ENCODE data around the gene TMEM8B. TPM values are rescaled to one million over a fixed set of nuclear protein-coding genes. Genes with fewer than 3 reads are reported as not detected.

The TMEM8B gene
- polyA plus RNA-seq, 1 experiment = 5.6 TPM

- Histone ChIP-seq H3K27me3 (ENCODE audit: control insufficient read depth, insufficient read depth, low read length) (peaks cover 4% of the 10 kb centered on the region; the same call in 1 of the 2 replicates), H3K4me3 (ENCODE audit: low read depth, low read length) (no peak overlapping the region), H3K36me3 (ENCODE audit: control insufficient read depth, insufficient read depth, low read length) (no peaks in the 10 kb centered on the region; the same call in 1 of the 2 replicates)
- no peak for DNase-seq (ENCODE audit: low read depth)
- TF ChIP-seq CTCF (IDR thresholded peaks at IDR 0.05; ENCODE audit: insufficient read depth, low read depth, low read length) = no peak
- POLR2A ChIA-PET = no interaction called here
- CTCF ChIA-PET = interaction anchor here (0.6 to 5.3 kb wide), 54 partner anchors 8 to 538 kb away, joined by 3 to 92 read pairs (median 4); partner anchors contain the start of genes CCDC107, CREB3, FAM221B and GBA2
These were observed 39.0 kb upstream of the TMEM8B start for GRCh38 chr9:35790025-35790384.

- no peaks in the 10 kb centered on the region; the same call in 1 of the 2 replicates for H3K36me3 ChIP-seq (ENCODE audit: control insufficient read depth, insufficient read depth, low read length)
- POLR2A ChIA-PET = no interaction called here
- peak; percentile 85 for TF ChIP-seq CTCF (IDR thresholded peaks at IDR 0.05; ENCODE audit: insufficient read depth, low read depth, low read length)
- peaks cover 2% of the 10 kb centered on the region; the same call in 1 of the 2 replicates for H3K27me3 ChIP-seq (ENCODE audit: control insufficient read depth, insufficient read depth, low read length)
- peak overlapping the region; percentile 61 for H3K4me3 ChIP-seq (ENCODE audit: low read depth, low read length)
- peak; percentile 18 for DNase-seq (ENCODE audit: low read depth)
- CTCF ChIA-PET = interaction anchor here (0.6 to 5.3 kb wide), 59 partner anchors 8 to 538 kb away, joined by 3 to 92 read pairs (median 4); partner anchors contain the start of genes CCDC107, CREB3, FAM221B and GBA2
These were observed 38.4 kb upstream of the TMEM8B start for GRCh38 chr9:35790385-35791296.

- DNase-seq (ENCODE audit: low read depth) = no peak
- Histone ChIP-seq H3K36me3 (ENCODE audit: control insufficient read depth, insufficient read depth, low read length) (no peaks in the 10 kb centered on the region; the same call in 1 of the 2 replicates), H3K27me3 (ENCODE audit: control insufficient read depth, insufficient read depth, low read length) (no peaks in the 10 kb centered on the region), H3K4me3 (ENCODE audit: low read depth, low read length) (peak within 1 kb of the TSS; percentile 61)
- TF ChIP-seq CTCF (IDR thresholded peaks at IDR 0.05; ENCODE audit: insufficient read depth, low read depth, low read length) = no peak
- POLR2A ChIA-PET = no interaction called here
- CTCF ChIA-PET = interaction anchor here (0.6 to 2.8 kb wide), 6 partner anchors 16 to 116 kb away, joined by 3 to 20 read pairs (median 12); partner anchors contain the start of genes HINT2 and SPAG8
These were observed 37.6 kb upstream of the TMEM8B start, which contains the start of gene NPR2 for GRCh38 chr9:35791297-35791921. NPR2 (plus strand) TSS chr9:35791591; CDS start chr9:35792409, 818 bp downstream.

- DNase-seq (ENCODE audit: low read depth) = no peak
- no peaks in the 10 kb centered on the region; the same call in 1 of the 2 replicates for H3K36me3 ChIP-seq (ENCODE audit: control insufficient read depth, insufficient read depth, low read length)
- H3K4me3 ChIP-seq (ENCODE audit: low read depth, low read length) = peak overlapping the region; percentile 61
- TF ChIP-seq CTCF (IDR thresholded peaks at IDR 0.05; ENCODE audit: insufficient read depth, low read depth, low read length) = no peak
- H3K27me3 ChIP-seq (ENCODE audit: control insufficient read depth, insufficient read depth, low read length) = no peaks in the 10 kb centered on the region
- POLR2A ChIA-PET = no interaction called here
- CTCF ChIA-PET = interaction anchor here (0.6 to 2.8 kb wide), 9 partner anchors 17 to 398 kb away, joined by 3 to 20 read pairs (median 4); partner anchors contain the start of genes HINT2 and SPAG8
These were observed 36.8 kb upstream of the TMEM8B start for GRCh38 chr9:35792024-35792813.

All from BJ (cell line).